ENCODE measurements around the gene RASSF6. TPM values are rescaled to one million over a fixed set of nuclear protein-coding genes. Genes with fewer than 3 reads are reported as not detected.

Gene RASSF6
- total RNA-seq, 4 donors from 2014 or later = 6.0 to 15.6 (median 13.5) TPM

GRCh38 chr4:73586666-73587065 is 33.6 kb downstream of the RASSF6 start:
- DNase-seq (ENCODE audit: low spot score in 2 of 2) = no peak
- Histone ChIP-seq H3K4me3 (no peak overlapping the region), H3K4me1 (peaks cover 35% of the 10 kb centered on the region), H3K27me3 (no peaks in the 10 kb centered on the region), H3K9me3 (no peaks in the 10 kb centered on the region), H3K36me3 (no peaks in the 10 kb centered on the region), H3K27ac (no peak overlapping the region)
- WGBS = 80% methylated on average over 3 of the region's 3 CpGs
- no peak for TF ChIP-seq POLR2AphosphoS5 (IDR thresholded peaks at IDR 0.05)
- TF ChIP-seq POLR2A (IDR thresholded peaks at IDR 0.05) = no peak
- TF ChIP-seq, protein P1, sequence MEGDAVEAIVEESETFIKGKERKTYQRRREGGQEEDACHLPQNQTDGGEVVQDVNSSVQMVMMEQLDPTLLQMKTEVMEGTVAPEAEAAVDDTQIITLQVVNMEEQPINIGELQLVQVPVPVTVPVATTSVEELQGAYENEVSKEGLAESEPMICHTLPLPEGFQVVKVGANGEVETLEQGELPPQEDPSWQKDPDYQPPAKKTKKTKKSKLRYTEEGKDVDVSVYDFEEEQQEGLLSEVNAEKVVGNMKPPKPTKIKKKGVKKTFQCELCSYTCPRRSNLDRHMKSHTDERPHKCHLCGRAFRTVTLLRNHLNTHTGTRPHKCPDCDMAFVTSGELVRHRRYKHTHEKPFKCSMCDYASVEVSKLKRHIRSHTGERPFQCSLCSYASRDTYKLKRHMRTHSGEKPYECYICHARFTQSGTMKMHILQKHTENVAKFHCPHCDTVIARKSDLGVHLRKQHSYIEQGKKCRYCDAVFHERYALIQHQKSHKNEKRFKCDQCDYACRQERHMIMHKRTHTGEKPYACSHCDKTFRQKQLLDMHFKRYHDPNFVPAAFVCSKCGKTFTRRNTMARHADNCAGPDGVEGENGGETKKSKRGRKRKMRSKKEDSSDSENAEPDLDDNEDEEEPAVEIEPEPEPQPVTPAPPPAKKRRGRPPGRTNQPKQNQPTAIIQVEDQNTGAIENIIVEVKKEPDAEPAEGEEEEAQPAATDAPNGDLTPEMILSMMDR (IDR thresholded peaks at IDR 0.05) = no peak
- TF ChIP-seq EP300 (IDR thresholded peaks at IDR 0.05) = no peak

DNA sequence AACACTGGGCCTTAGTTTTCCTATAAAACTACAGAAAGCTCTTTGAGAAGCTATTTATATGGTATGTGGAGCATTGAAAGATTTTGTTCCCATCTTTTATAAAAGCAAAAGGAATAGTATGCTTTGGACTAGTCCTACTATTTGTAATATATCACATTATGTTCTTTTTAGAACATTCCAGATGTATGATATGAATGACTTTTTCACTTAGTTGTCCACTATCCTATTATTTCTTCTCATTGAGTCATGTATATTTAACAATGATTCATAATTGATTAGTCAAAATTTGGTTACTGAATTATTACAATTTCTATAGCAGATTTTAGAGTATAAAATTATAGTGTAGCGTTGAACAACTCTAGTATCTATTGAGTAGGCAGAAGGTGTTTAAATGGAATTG is 34.2 kb downstream of the RASSF6 start:
- Histone ChIP-seq H3K27ac (no peak overlapping the region), H3K4me3 (no peak overlapping the region), H3K4me1 (peaks cover 35% of the 10 kb centered on the region), H3K9me3 (no peaks in the 10 kb centered on the region), H3K27me3 (no peaks in the 10 kb centered on the region), H3K36me3 (no peaks in the 10 kb centered on the region)
- DNase-seq (ENCODE audit: low spot score in 2 of 2) = no peak
- TF ChIP-seq POLR2AphosphoS5 (IDR thresholded peaks at IDR 0.05) (no peak), EP300 (IDR thresholded peaks at IDR 0.05) (no peak), POLR2A (IDR thresholded peaks at IDR 0.05) (no peak)
- TF ChIP-seq, protein P1 (IDR thresholded peaks at IDR 0.05) = no peak
- WGBS = 95% methylated on average over 1 of the region's 1 CpG

DNA sequence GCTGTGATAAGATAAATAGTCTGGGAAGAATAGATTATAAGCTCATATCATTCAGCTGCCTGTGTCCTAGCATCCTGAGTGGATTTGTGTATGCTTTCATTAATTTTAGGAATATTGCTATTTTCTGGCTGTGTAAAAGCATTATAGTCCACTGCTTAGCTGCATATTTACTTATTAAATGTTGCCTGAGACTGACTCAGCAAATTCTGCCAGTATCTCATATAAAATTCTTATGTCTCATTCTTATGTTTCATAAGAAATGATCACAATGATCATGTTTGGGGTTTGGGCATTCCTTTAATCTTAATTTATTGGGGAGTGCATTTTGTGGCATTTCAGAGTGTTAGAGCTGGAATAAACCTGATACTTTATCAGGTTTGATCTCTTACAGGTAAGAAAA is 34.9 kb downstream of the RASSF6 start:
- peaks cover 28% of the 10 kb centered on the region for H3K4me1 ChIP-seq
- TF ChIP-seq POLR2AphosphoS5 (IDR thresholded peaks at IDR 0.05) (no peak), EP300 (IDR thresholded peaks at IDR 0.05) (no peak), POLR2A (IDR thresholded peaks at IDR 0.05) (no peak)
- TF ChIP-seq, protein P1 (IDR thresholded peaks at IDR 0.05) = no peak

DNA sequence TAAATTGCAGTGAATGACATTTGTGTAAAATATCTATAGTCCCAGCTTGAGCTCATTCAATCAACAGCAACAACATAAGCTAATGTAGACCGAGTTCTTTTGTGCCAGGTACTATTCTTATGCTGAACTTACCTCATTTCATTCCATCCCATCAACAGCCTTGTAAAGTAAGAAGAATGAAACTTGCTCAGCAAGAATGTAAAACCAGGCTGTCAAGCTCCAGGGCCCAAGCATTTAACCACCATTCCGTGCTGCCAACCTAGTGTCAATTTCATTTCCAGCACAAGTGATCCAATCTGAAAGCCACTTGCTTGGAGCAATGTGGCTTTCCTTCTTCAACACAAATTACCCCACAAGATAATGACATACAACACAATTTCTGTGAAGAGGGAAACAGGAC is 36.6 kb downstream of the RASSF6 start:
- Histone ChIP-seq H3K4me1 (peaks cover 14% of the 10 kb centered on the region), H3K36me3 (no peaks in the 10 kb centered on the region), H3K9me3 (no peaks in the 10 kb centered on the region), H3K4me3 (no peak overlapping the region), H3K27ac (no peak overlapping the region), H3K27me3 (no peaks in the 10 kb centered on the region)
- TF ChIP-seq POLR2AphosphoS5 (IDR thresholded peaks at IDR 0.05) (no peak), POLR2A (IDR thresholded peaks at IDR 0.05) (no peak), EP300 (IDR thresholded peaks at IDR 0.05) (no peak)
- TF ChIP-seq, protein P1 (IDR thresholded peaks at IDR 0.05) = no peak
- no peak for DNase-seq (ENCODE audit: low spot score in 2 of 2)
- WGBS = 25% methylated on average over 2 of the region's 2 CpGs

More for the DNA sequence above, 34.9 kb downstream of the RASSF6 start:
- no peaks in the 10 kb centered on the region for H3K27me3 ChIP-seq
- no peak overlapping the region for H3K4me3 ChIP-seq
- H3K36me3 ChIP-seq = no peaks in the 10 kb centered on the region
- no peaks in the 10 kb centered on the region for H3K9me3 ChIP-seq
- H3K27ac ChIP-seq = no peak overlapping the region
- no peak for DNase-seq (ENCODE audit: low spot score in 2 of 2)

GRCh38 chr4:73577371-73577770 is 42.9 kb downstream of the RASSF6 start:
- no peak for TF ChIP-seq EP300 (IDR thresholded peaks at IDR 0.05)
- TF ChIP-seq POLR2AphosphoS5 (IDR thresholded peaks at IDR 0.05) = no peak
- TF ChIP-seq, protein P1 (IDR thresholded peaks at IDR 0.05) = no peak
- no peak for TF ChIP-seq POLR2A (IDR thresholded peaks at IDR 0.05)
- Histone ChIP-seq H3K36me3 (no peaks in the 10 kb centered on the region), H3K4me3 (no peak overlapping the region), H3K4me1 (peaks cover 9% of the 10 kb centered on the region), H3K9me3 (no peaks in the 10 kb centered on the region), H3K27me3 (no peaks in the 10 kb centered on the region), H3K27ac (no peak overlapping the region)
- no peak for DNase-seq (ENCODE audit: low spot score in 2 of 2)
